GM19035 (cell line): ENCODE data around the gene LARP6.
"Not testable (repeated sequence)": the region's sequence is repeated elsewhere in the genome, so short reads cannot be mapped to it uniquely, and the experiment has no call there.

Source experiments
- ATAC-seq: cut with Tn5 transposase; IDR thresholded peaks from one replicate; pipeline ENCODE4 v1.9.1; 2021; ENCODE audit not compliant: unreplicated experiment

Gene LARP6

GRCh38 chr15:70831094-70831911 lies 22.7 kb downstream of the LARP6 start:
- ATAC-seq, result no peak

GRCh38 chr15:70830615-70831014 lies 23.3 kb downstream of the LARP6 start:
- no peak for ATAC-seq

- no peak for ATAC-seq
These were observed 24.4 kb downstream of the LARP6 start for GRCh38 chr15:70829371-70830166.

- no peak for ATAC-seq
These were observed 26.2 kb downstream of the LARP6 start for GRCh38 chr15:70827721-70828120.

GRCh38 chr15:70826634-70827033 lies 27.3 kb downstream of the LARP6 start:
- ATAC-seq, result no peak

GRCh38 chr15:70825841-70826240 lies 28.1 kb downstream of the LARP6 start:
- ATAC-seq, result no peak

GRCh38 chr15:70823196-70823595 lies 30.8 kb downstream of the LARP6 start:
- ATAC-seq, result no peak

GRCh38 chr15:70820214-70820613 lies 33.7 kb downstream of the LARP6 start:
- no peak for ATAC-seq

GRCh38 chr15:70818580-70818979 lies 35.4 kb downstream of the LARP6 start:
- no peak for ATAC-seq

- no peak for ATAC-seq
These were observed 36.7 kb downstream of the LARP6 start for GRCh38 chr15:70817266-70817665.

GRCh38 chr15:70815604-70816003 lies 38.4 kb downstream of the LARP6 start:
- ATAC-seq, result no peak

- ATAC-seq, result not testable (repeated sequence)
These were observed 38.9 kb downstream of the LARP6 start for GRCh38 chr15:70815011-70815410.

- no peak for ATAC-seq
These were observed 41.1 kb downstream of the LARP6 start for GRCh38 chr15:70812827-70813364.

- no peak for ATAC-seq
These were observed 42.9 kb downstream of the LARP6 start for GRCh38 chr15:70810916-70811578.

GRCh38 chr15:70806992-70807712 lies 46.8 kb downstream of the LARP6 start:
- no peak for ATAC-seq

- not testable (repeated sequence) for ATAC-seq
These were observed 49.6 kb downstream of the LARP6 start for GRCh38 chr15:70804388-70804787.

- ATAC-seq, result no peak
These were observed 51.3 kb downstream of the LARP6 start for GRCh38 chr15:70802629-70803028.

GRCh38 chr15:70801109-70801508 lies 52.8 kb downstream of the LARP6 start:
- ATAC-seq, result no peak

GRCh38 chr15:70799667-70800450 lies 54.1 kb downstream of the LARP6 start:
- no peak for ATAC-seq

GRCh38 chr15:70797464-70797863 lies 56.5 kb downstream of the LARP6 start:
- ATAC-seq, result no peak
